Liver (tissue), 9 donors: ENCODE measurements around the gene IFT27. TPM values are rescaled to one million over a fixed set of nuclear protein-coding genes. Genes with fewer than 3 reads are reported as not detected.

Experiments used
- DNase-seq: peaks from one replicate; pipeline ENCODE4 v3.0.0-alpha.2; 2017; ENCODE audit warnings: low spot score
- H3K27ac ChIP-seq, 2 donors: one replicate each; pipeline ENCODE4 v1.7.0; 2013; ENCODE audit warnings: inconsistent platforms in 2 of 2, low read length in 2 of 2, control low read depth in 1 of 2, low read depth in 1 of 2, mild to moderate bottlenecking in 1 of 2
- H3K27me3 ChIP-seq, 4 donors: one replicate each; pipeline versions ENCODE4 v1.6.1 to v1.7.0; 2013; ENCODE audit warnings: low read length in 3 of 4, inconsistent platforms in 1 of 4, mild to moderate bottlenecking in 1 of 4, moderate library complexity in 1 of 4; ENCODE audit not compliant: control insufficient read depth in 4 of 4, insufficient read depth in 4 of 4
- H3K36me3 ChIP-seq, 4 donors: one replicate each; pipeline versions ENCODE4 v1.6.1 to v1.7.0; 2013; ENCODE audit warnings: low read length in 3 of 4, mild to moderate bottlenecking in 3 of 4, low read depth in 1 of 4, moderate library complexity in 1 of 4; ENCODE audit not compliant: control insufficient read depth in 4 of 4, insufficient read depth in 3 of 4
- H3K4me1 ChIP-seq, 4 donors: one replicate each; pipeline versions ENCODE4 v1.6.1 to v1.7.0; 2013; ENCODE audit warnings: low read length in 3 of 4, mild to moderate bottlenecking in 3 of 4, moderate library complexity in 1 of 4; ENCODE audit not compliant: control insufficient read depth in 4 of 4, insufficient read depth in 4 of 4
- H3K4me3 ChIP-seq, 3 donors: one replicate each; pipeline versions ENCODE4 v1.6.1 to v1.7.0; 2013; ENCODE audit warnings: low read length in 3 of 3, control low read depth in 1 of 3, low read depth in 1 of 3, mild to moderate bottlenecking in 1 of 3
- H3K9ac ChIP-seq, 2 donors: one replicate each; pipeline ENCODE4 v1.7.0; 2013; ENCODE audit warnings: low read length in 2 of 2, mild to moderate bottlenecking in 2 of 2, moderate library complexity in 2 of 2, control low read depth in 1 of 2, low read depth in 1 of 2
- H3K9me3 ChIP-seq, 4 donors: one replicate each; pipeline versions ENCODE4 v1.6.1 to v1.7.0; 2013; ENCODE audit warnings: low read length in 3 of 4; ENCODE audit not compliant: control insufficient read depth in 4 of 4
- ATF3 ChIP-seq: IDR thresholded peaks from 2 replicates; pipeline ENCODE4 v1.6.1; 2016; ENCODE audit warnings: antibody characterized with exemption
- FOXA2 ChIP-seq: IDR thresholded peaks from 2 replicates; pipeline ENCODE4 v1.6.1; 2016; ENCODE audit warnings: antibody characterized with exemption
- GABPA ChIP-seq, 2 donors: IDR thresholded peaks in 1 of 2; conservative IDR thresholded peaks in 1 of 2; 2 replicates each; pipeline ENCODE4 v1.6.1; 2016; ENCODE audit warnings: antibody characterized with exemption in 2 of 2, mild to moderate bottlenecking in 1 of 2, moderate library complexity in 1 of 2
- HNF4A ChIP-seq, 2 donors: conservative IDR thresholded peaks; 2 replicates each; pipeline ENCODE4 v1.6.1; 2016; ENCODE audit warnings: antibody characterized with exemption in 2 of 2, mild to moderate bottlenecking in 2 of 2
- HNF4G ChIP-seq: IDR thresholded peaks from 2 replicates; pipeline ENCODE4 v1.6.1; 2016; ENCODE audit warnings: antibody characterized with exemption
- JUND ChIP-seq, 2 donors: IDR thresholded peaks; 2 replicates each; pipeline ENCODE4 v1.6.1; 2016; ENCODE audit warnings: antibody characterized with exemption in 2 of 2
- MAX ChIP-seq: IDR thresholded peaks from 2 replicates; pipeline ENCODE4 v1.6.1; 2016; ENCODE audit warnings: antibody characterized with exemption
- NR2F2 ChIP-seq: IDR thresholded peaks from 2 replicates; pipeline ENCODE4 v1.6.1; 2016; ENCODE audit warnings: antibody characterized with exemption
- RAD21 ChIP-seq, 2 donors: IDR thresholded peaks; 2 replicates each; pipeline ENCODE4 v1.6.1; 2016; ENCODE audit warnings: antibody characterized with exemption in 2 of 2, mild to moderate bottlenecking in 2 of 2
- RXRA ChIP-seq, 2 donors: IDR thresholded peaks; 2 replicates each; pipeline ENCODE4 v1.6.1; 2017 to 2018; ENCODE audit warnings: antibody characterized with exemption in 2 of 2, mild to moderate bottlenecking in 1 of 2
- SP1 ChIP-seq: IDR thresholded peaks from 2 replicates; pipeline ENCODE4 v1.6.1; 2018; ENCODE audit warnings: antibody characterized with exemption, mild to moderate bottlenecking
- WGBS: extraction: QIAGEN DNeasy Blood & Tissue Kit; methylation state at CpG from one replicate; pipeline ENCODE4 v1.1.7; 2013; 5-methylcytosine and 5-hydroxymethylcytosine counted together
- polyA plus RNA-seq, 2 donors: library from polyadenylated mRNA; stranded (reverse) in 1 of 2; unstranded in 1 of 2; fragments of 200-250 nt in 1 of 2; fragments of >200 nt in 1 of 2; fragmentation: Nextera tagmentation in 1 of 2; extraction: Ambion mirVana in 1 of 2; gene quantifications; one replicate each; pipeline versions ENCODE4 v1.2.1 to v1.2.3, GENCODE V29; 2013 to 2015
- total RNA-seq, 2 donors: library from RNA; depleted of rRNA; stranded (reverse); fragments of >200 nt; gene quantifications; one replicate each; pipeline ENCODE4 v1.2.3, GENCODE V29; 2014
- TF ChIP-seq, protein P1 (sequence below): fragments of 150-350 bp; IDR thresholded peaks from 2 replicates; pipeline ENCODE4 v1.5.1; 2017; ENCODE audit warnings: improper control_type of control experiment, low read depth, low read length; ENCODE audit not compliant: missing input control
- TF ChIP-seq, protein P2 (sequence below): IDR thresholded peaks from 2 replicates; pipeline ENCODE4 v1.6.1; 2016; ENCODE audit warnings: antibody characterized with exemption
- donor health status: healthy.
- donor health status: healthy.
- donor health status: healthy.
- donor health status: healthy.
- donor health status: healthy.

The IFT27 gene
- total and polyA plus RNA-seq, 4 donors = 7.2 to 12.4 (median 9.6) TPM

DNA sequence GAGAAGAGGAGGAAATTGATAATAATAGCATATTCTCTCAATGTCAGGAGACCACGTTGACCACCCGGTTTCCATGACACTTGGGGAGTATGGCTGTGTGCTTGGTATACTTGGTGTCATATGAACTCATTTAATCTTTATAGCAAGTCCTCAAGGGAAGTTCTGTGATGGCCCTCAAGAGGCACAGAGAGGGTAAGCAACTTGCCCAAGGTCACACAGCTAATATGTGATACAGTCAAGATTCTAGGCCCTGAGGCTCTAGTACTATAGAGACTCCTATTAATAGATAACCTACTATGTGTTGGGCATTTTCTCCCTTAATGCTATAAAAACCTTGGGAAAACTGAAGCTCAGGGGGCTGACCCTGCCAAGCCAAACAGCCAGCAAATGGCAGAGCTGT, 61.8 kb downstream of the IFT27 start:
- Histone ChIP-seq H3K9ac (no peak overlapping the region), H3K4me3 (no peak overlapping the region), H3K27me3 (peaks cover 0 to 5% (median 0%) of the 10 kb centered on the region in 4 donors), H3K36me3 (no peaks in the 10 kb centered on the region), H3K27ac (no peak overlapping the region), H3K9me3 (no peaks in the 10 kb centered on the region), H3K4me1 (no peaks in the 10 kb centered on the region)
- DNase-seq = no peak
- WGBS = 81% methylated on average over 2 of the region's 2 CpGs
- no peak for TF ChIP-seq RXRA (IDR thresholded peaks at IDR 0.05)
- TF ChIP-seq ATF3 = no peak
- no peak for TF ChIP-seq MAX
- no peak for TF ChIP-seq HNF4A (conservative IDR thresholded peaks at IDR 0.05)
- TF ChIP-seq FOXA2 = no peak
- no peak for TF ChIP-seq JUND (IDR thresholded peaks at IDR 0.05)
- no peak for TF ChIP-seq HNF4G
- no peak for TF ChIP-seq SP1
- no peak for TF ChIP-seq NR2F2
- no peak for TF ChIP-seq RAD21 (IDR thresholded peaks at IDR 0.05)
- TF ChIP-seq, protein P1, sequence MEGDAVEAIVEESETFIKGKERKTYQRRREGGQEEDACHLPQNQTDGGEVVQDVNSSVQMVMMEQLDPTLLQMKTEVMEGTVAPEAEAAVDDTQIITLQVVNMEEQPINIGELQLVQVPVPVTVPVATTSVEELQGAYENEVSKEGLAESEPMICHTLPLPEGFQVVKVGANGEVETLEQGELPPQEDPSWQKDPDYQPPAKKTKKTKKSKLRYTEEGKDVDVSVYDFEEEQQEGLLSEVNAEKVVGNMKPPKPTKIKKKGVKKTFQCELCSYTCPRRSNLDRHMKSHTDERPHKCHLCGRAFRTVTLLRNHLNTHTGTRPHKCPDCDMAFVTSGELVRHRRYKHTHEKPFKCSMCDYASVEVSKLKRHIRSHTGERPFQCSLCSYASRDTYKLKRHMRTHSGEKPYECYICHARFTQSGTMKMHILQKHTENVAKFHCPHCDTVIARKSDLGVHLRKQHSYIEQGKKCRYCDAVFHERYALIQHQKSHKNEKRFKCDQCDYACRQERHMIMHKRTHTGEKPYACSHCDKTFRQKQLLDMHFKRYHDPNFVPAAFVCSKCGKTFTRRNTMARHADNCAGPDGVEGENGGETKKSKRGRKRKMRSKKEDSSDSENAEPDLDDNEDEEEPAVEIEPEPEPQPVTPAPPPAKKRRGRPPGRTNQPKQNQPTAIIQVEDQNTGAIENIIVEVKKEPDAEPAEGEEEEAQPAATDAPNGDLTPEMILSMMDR = no peak
- TF ChIP-seq, protein P2, sequence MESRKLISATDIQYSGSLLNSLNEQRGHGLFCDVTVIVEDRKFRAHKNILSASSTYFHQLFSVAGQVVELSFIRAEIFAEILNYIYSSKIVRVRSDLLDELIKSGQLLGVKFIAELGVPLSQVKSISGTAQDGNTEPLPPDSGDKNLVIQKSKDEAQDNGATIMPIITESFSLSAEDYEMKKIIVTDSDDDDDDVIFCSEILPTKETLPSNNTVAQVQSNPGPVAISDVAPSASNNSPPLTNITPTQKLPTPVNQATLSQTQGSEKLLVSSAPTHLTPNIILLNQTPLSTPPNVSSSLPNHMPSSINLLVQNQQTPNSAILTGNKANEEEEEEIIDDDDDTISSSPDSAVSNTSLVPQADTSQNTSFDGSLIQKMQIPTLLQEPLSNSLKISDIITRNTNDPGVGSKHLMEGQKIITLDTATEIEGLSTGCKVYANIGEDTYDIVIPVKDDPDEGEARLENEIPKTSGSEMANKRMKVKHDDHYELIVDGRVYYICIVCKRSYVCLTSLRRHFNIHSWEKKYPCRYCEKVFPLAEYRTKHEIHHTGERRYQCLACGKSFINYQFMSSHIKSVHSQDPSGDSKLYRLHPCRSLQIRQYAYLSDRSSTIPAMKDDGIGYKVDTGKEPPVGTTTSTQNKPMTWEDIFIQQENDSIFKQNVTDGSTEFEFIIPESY = no peak

DNA sequence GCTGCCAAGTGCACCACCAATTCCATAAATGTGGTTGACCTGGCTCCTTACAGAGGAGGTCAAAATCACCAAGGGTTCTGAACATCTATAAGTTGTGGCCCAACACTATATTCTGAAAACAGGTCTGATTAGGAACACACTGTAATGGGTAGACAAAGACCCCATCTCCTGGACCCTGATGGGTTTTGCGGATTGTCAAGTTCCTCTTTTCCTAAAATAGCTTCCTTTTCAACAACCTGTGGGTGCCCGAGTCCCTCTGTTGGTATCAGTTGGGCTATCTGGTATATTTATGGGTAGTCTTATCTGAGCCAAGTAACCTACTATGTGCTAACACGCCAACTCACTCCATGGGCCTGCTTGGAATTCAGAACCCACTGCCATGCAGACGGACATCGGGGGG, 62.5 kb downstream of the IFT27 start:
- H3K4me1 ChIP-seq = no peaks in the 10 kb centered on the region
- TF ChIP-seq NR2F2 = no peak
- TF ChIP-seq MAX = no peak
- TF ChIP-seq GABPA (IDR thresholded peaks at IDR 0.05 in 1 of 2, conservative IDR thresholded peaks at IDR 0.05 in 1 of 2) = no peak
- TF ChIP-seq SP1 = no peak
- no peak for TF ChIP-seq HNF4G
- TF ChIP-seq JUND (IDR thresholded peaks at IDR 0.05) = no peak
- no peak for TF ChIP-seq RAD21 (IDR thresholded peaks at IDR 0.05)
- TF ChIP-seq HNF4A (conservative IDR thresholded peaks at IDR 0.05) = no peak
- H3K36me3 ChIP-seq = no peaks in the 10 kb centered on the region
- H3K9ac ChIP-seq = no peak overlapping the region
- H3K27ac ChIP-seq = no peak overlapping the region
- no peaks in the 10 kb centered on the region for H3K9me3 ChIP-seq
- H3K4me3 ChIP-seq = no peak overlapping the region
- WGBS = 78% methylated on average over 5 of the region's 5 CpGs
- H3K27me3 ChIP-seq = peaks cover 0 to 5% (median 0%) of the 10 kb centered on the region in 4 donors
- DNase-seq = no peak

Other genes with a start within 250 kb of the IFT27 start
- gene EIF3D, start 247.0 kb downstream of the IFT27 start, total RNA-seq = 100 to 1,000 TPM; 106 to 169 TPM
- gene EIF3D, start 247.0 kb downstream of the IFT27 start, polyA plus RNA-seq = 10 to 100 TPM; 32.8 to 54.6 TPM
- gene CACNG2, start 72.4 kb downstream of the IFT27 start, total RNA-seq = under 1 TPM in 1 of 2 donors, not detected in 1; 0.14 TPM
- gene CACNG2, start 72.4 kb downstream of the IFT27 start, polyA plus RNA-seq = not detected
- under 1 TPM; 0.56 to 0.92 TPM for gene PVALB, start 40.9 kb upstream of the IFT27 start, total RNA-seq
- gene PVALB, start 40.9 kb upstream of the IFT27 start, polyA plus RNA-seq = 1 to 10 TPM; 1.3 to 3.4 TPM
- 10 to 100 TPM in 1 of 2 donors, 1 to 10 TPM in 1; 6.9 to 14.3 TPM for gene NCF4, start 84.9 kb upstream of the IFT27 start, total RNA-seq
- gene NCF4, start 84.9 kb upstream of the IFT27 start, polyA plus RNA-seq = 1 to 10 TPM; 3.9 TPM
- 10 to 100 TPM in 1 of 2 donors, 1 to 10 TPM in 1; 3.0 to 10.5 TPM for gene CSF2RB, start 137.5 kb upstream of the IFT27 start, total RNA-seq
- gene CSF2RB, start 137.5 kb upstream of the IFT27 start, polyA plus RNA-seq = 1 to 10 TPM in 1 of 2 donors, under 1 TPM in 1; 0.72 to 1.6 TPM
- 100 to 1,000 TPM; 186 to 212 TPM for gene TST, start 243.3 kb upstream of the IFT27 start, total RNA-seq
- 100 to 1,000 TPM; 373 to 404 TPM for gene TST, start 243.3 kb upstream of the IFT27 start, polyA plus RNA-seq
- gene MPST, start 243.6 kb upstream of the IFT27 start, total RNA-seq = 100 to 1,000 TPM; 124 to 149 TPM
- gene MPST, start 243.6 kb upstream of the IFT27 start, polyA plus RNA-seq = 100 to 1,000 TPM; 249 to 277 TPM